GM19395 (cell line): Measurements from ENCODE around the gene TMEM213.

Experiments used
- ATAC-seq: cut with Tn5 transposase; IDR thresholded peaks from one replicate; pipeline ENCODE4 v1.9.1; 2021; ENCODE audit warnings: mild to moderate bottlenecking, moderate library complexity; ENCODE audit not compliant: unreplicated experiment

TMEM213 gene

DNA sequence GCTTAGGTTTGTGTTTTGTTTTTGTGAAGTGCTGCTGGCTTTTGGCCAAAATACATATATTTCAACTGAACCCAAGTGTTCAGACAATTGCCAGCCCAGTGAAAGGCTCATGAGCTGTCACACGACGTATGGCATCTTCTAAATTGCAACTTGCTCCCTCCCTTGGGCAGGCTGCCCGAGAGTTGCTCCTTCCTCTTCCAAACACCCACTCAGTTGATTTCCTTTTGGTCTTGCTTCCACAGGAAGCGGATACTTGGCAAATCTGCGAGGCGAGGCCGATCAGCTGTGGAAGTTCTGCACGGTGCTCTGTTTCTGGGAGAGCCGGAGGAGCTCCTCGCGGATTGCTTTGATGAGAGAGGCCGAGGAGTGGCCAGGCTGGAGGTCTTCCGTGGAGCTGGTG, 39.8 kb downstream of the TMEM213 start:
- no peak for ATAC-seq

DNA sequence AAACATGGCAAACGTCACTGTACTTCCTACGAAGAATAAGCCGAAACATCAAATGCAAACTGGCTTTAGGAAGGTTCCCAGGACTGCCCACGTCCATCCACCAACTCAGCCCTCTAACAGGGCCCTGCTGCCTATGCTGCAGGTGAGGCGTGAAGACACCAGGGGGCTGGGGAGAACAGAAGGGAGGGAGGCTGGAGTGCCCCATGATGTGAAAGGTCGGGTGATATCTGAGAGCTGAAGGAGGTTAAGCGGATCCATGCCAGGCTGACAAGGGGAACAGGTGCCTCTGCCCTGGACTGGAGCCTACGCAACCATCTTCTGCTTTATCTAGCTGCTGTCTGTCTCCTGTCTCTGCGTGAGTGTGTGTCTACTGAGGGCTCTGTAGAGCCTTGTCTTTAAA, 40.4 kb downstream of the TMEM213 start:
- no peak for ATAC-seq

DNA sequence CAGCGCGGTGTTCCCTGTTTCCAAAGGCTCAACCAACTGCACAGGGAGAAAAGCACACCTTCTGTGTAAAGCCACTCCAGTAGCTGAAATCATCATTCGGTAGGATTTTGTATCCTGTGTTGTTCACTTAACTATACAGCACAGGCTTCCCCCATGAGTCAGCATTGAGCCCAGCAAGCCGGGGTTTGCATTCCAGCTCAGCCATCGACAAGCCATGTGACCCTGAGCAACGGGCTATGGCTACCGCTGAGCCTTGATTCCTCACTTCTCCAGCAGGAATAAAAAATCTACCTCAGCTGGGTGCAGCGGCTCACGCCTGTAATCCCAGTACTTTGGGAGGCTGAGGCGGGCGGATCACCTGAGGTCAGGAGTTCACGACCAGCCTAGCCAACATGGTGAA, 44.3 kb downstream of the TMEM213 start:
- ATAC-seq, result no peak

DNA sequence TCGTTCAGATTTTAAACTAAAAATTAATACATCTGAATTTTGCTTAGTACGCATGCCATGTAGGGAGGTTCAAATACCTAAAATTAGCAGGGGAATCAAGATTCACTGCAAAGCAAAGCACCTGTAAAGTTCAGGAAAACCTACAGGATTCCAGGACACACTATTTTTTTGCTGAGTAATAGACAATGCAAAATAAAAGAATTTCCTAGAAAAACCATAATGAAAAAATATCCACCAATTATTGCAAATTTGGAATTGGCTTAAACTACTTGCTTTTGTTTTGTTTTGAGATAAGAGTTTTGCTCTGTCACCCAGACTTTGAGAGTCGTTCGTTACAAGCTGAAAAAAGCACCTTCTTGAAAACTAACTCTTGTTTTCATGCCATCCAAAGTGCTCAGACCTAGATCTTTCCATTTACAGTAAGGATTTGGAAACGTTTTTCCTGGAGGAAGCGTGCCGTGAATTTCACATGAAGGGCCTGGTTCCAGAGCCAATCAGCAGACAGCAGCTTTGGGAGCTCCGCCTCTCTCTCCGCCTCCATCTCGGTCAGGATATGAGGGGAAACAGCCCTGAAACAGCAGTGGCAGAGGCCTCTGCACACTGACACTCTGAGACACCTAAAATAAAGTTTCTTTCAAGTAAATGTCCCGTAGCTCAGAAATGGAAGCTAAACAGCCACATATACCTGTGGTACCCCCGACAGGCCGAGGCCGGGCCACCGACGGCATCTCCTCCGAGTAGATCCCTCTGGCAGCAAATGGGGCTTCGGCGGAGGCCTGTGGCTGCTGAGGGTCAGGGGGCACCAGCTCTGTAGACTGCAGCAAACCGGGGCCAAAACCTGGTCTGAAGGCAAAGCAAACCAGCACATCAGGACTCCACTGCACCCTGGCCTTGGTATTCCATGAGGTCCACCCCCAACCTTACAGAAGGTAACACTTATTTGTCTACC, 46.1 kb downstream of the TMEM213 start:
- ATAC-seq, result no peak

DNA sequence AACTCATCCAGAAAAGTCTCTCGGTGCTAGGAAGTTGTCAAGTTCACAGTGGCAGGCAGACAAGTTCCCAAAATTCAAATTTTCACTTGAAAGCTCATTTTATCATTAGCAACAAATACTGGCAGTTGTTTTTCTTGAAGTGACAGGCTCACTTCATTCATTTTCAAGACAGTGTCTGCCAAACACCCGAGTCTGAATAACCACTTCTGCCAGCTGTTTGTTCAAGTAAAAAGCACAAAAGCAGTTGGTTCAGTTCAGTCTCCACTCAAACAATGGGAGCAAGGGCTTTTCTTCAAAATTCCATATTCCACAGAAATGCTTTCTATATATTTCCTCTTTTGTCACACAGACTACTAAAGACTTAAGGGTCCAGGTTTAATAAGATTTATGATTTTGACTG, 47.9 kb downstream of the TMEM213 start:
- no peak for ATAC-seq

DNA sequence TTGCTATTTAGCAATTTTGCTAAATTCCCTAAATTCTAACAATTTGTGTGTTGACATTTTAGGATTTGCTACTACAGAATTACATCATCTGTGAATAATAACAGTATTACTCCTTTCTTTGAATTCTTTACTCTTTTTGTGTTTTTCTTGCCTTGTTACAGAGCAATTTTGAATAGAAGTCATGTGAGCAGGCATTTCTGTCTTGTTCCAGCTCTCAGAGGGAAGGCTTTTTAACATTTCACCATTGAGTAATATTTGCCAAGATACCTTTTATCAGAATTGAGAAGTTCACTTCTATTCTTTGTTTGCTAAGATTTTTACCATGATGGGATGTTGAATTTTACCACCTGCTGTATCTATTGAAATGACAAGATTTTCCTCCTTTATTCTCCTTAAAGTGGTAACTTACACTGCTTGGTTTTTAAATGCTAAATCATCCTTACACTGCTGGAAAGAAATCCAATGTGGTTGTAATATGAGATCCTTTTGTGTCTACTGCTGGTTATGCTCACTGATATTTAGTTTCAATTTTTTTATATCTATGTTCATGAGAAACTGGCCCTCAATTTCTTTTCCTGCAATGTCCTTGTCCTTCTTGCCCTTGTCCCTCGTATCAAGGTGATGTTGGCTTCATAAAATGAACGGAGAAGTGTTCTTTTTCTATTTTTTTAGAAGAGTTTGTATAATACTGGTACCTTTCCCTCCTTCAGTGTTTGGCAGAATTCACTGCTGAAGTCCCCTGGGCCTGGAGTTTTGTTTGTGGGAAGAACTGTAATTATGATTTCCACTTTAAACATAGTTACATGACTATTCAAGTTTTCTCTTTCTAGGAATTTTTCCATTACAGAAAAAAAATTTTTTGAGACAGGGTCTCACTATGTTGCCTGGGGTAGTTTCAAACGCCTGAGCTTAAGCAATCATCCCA, 50.5 kb downstream of the TMEM213 start:
- ATAC-seq, result no peak

DNA sequence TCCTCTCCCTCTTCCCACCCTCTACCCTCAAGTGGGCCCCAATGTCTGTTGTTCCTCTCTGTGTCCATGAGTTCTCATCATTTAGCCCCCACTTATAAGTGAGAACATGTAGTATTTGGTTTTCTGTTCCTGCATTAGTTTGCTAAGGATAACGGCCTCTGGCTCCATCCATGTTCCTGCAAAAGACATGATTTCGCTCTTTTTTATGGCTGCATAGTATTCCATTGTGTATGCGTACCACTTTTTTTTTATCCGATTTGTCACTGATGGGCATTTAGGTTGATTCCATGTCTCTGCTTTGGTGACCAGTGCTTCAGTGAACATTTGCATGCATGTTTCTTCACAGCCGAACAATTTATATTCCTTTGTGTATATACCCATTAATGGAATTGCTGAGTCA, 51.9 kb downstream of the TMEM213 start:
- ATAC-seq, result no peak

DNA sequence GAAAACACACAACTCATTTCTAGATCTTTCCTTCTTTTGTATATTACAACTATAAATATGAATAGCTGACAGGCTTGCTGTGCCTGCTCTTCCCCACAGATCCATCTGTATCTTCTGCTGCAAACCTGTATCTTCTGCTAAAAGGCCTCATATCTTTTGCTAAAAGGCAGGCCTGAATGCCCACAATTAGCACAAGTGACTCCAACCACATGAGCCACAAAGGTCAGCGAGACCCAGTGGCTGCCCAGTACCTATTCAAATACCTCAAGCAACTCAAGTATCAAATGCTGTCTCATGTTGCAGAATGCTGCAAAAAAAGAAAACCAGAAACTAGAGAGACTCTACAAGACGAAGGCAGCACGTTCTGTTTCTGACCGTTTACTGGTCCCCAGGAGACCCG, 54.7 kb downstream of the TMEM213 start:
- ATAC-seq, result no peak

DNA sequence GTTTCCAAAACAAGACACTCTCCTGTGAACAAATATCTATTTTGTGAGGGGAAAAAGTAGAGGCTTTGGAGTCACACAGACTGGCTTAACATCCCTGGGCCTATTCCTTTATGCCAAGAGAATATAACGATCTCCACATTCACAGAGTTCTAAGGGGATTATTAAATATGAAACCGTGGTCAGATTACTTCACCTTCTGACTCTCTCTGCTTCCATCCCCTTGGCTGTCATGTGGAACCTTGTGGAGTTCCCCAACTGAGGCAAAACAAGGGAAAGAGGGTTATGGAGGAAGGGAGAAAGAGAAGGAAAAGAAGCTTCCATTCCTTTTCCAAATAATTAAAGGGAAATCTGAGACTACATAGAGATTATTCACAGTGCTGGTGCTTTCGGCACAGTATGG, 55.7 kb downstream of the TMEM213 start:
- no peak for ATAC-seq

DNA sequence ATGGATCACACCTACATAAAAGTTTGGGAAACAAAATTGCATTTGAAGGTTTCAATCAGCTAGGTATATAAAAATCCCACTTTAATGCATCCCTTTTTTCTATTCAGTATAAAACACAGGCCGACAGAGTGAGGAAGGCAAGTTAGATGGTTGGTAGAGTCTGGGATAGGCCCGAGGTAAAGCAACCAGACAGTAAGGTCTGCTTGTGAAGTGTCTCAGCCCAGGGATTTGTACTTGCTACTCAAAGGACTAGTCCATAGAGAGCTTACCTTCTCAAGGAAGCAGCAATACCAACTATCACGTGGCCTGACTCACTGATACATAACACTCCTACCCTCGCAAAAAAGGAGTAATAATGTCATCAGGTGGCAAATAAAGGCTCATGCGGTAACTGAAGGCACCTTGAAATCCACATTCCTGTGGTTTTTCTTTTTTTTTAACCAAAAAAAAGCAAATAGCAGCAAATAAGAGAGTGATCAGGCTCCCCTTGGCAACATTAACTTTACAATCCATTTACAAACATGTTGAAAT, 56.4 kb downstream of the TMEM213 start:
- no peak for ATAC-seq

DNA sequence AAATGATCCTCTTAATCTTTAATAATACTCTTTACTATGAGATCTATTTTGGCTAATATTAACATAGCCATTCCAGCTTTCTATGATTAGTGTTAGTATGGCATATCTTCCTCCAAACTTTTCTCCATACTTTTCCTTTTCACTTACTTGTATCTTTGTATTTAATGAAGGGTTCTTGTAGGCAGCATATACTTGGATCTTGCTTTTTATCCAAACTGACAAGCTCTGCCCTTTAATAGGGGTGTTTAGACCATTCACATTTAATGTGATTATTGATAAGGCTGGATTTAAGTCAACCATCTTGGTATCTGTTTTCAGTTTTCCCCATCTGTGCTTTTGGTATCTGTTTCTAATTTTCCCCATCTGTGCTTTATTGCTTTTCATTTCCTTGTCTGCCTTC, 59.9 kb downstream of the TMEM213 start:
- no peak for ATAC-seq

DNA sequence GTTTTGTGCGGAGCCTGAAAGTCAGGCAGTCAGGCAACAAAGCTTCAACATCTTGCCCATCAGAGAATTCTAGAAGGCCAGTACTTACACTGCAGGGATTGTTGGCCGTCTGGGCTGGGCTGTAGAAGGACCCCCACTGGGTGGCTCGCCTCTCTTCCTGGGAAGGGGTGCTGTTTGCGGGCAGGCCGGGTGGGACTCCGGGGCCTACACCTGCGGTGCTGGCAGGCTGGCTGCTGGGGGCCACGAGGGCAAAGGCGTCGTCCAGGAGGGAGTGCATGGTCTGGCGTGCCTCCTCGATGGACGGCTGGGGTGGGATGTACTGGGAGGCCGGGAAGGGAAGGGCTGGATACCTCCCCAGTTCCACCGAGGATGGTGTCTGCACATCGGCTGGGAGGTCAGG, 63.3 kb downstream of the TMEM213 start:
- ATAC-seq, result no peak

DNA sequence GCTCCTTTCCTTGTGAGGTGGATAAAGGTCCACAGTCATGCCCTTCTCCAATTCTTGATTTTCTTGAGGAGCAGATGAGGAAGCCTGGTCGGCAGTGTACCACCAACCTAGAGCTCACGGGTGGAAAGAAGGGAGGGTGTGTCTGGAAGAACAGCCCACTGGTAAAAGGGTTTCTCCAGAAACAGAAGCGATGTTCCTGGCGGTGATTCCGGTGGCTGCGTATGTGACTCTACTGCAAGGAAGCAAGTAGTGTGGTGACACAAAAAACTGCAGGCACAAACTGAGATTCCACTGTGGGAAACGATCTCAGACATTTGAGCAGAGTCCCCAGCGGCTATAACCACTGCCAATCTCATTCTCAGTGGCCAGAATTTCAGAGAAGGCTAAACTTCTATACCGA, 66.1 kb downstream of the TMEM213 start:
- no peak for ATAC-seq

DNA sequence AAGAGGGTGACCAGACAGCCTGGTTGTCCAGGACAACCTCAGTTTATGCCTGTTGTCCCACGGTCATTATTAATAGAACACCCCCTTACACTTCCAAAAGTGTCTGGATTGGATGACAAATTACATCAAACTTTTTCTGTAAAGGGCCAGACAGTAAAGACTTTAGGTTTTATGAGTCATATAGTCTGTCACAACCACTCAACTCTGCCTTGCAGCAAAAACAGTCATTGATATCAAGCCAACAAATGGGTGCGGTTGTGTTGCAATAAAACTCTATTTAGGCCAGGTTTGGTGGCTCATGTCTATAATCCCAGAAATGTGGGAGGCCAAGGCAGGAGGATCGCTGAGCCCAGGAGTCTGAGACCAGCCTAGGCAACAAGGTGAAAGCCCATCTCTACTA, 66.9 kb downstream of the TMEM213 start:
- no peak for ATAC-seq

DNA sequence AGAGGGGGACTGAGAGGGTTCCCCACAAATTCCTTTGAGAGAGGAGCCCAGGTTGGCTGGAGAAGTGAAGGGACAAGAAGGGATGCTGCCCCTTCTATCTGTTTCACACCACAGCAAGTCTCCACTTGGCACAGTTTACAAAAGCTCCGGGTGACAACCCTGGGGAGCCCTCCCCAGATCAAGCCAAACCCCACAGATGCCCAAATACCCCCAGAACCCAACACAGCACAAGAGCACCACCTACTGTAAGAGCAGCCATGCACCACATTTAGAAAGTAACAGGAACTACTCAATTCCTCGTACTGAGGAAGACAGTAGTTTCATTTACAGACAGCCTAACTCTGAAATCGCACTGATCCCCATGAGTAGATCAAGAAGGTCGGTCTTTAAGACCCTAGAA, 68.0 kb downstream of the TMEM213 start:
- no peak for ATAC-seq

DNA sequence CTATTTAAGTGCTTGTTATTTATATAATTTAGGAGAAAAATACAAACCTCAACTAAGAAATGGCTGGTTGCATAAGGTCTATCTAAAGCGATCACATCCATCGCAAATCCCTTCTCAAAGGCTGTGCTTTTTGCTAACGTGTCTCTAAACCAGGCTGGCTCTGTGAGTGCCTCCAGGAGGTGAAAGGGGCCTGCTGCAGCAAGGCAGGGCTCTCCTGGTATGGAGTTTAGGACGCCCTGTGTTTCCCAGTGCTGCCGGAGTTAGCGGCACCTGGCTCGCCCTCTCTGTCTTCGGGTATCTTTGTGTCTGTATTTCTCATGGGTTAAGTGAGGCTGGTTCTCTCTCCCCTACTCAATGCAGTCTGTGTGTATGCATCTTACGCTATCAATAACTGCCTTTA, 68.6 kb downstream of the TMEM213 start:
- no peak for ATAC-seq

DNA sequence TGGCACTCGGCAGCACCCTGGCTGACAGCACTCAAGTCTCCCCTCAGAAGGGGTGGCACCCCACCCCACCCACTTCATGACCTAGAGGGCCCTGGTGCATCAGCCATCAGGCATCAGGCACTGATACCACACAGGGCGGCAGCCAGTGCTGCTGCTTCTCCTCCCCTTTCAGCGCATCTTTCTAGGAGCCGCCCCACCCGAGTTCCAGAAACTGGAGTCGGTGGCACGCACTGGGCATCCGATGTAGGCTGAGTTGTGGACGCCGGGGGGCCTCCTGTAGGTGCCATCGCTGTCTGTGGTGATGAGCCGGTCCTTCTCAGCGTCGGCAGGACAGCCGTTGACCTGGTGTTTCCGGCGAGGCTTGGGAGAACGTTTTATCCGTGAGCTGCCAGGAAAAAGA, 70.0 kb downstream of the TMEM213 start:
- no peak for ATAC-seq

DNA sequence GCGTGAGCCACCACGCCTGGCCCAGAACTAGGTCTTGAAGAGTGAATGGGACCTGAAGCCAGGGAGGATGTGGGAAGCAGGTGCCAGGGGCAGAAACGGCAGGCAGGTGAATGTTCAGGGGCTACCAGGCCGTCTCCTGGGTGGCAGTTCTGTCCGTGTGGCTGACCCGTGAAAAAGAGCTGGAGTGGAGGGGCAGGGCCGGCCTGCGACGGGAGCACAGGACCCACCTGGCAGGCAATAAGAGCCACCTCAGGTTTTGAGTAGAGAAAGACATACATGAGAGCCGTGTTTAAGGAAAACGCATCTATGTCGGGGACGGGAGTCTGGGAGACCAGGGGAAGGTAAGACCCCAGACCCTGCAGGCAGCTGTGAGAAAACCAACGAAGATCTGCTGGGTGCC, 70.9 kb downstream of the TMEM213 start:
- no peak for ATAC-seq

DNA sequence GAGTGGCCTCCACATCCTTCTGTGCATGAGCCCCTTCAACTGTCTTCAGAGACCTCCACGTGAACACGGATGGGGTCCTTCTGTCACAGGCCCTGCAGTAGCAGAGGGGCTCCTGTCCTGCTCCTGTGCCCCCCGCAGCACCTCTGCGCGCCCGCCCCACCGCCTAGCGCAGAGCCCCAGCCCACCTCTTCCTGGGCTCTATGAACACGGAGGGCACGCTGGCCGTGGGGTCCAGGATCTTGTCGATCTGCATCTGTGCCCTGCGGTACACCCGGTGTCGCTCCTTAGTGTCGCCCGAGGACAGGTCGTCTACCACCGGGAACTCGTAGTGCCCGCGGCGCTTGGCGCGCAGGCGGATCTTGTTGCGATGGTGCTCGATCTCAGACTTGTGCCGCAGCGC, 71.6 kb downstream of the TMEM213 start:
- no peak for ATAC-seq

DNA sequence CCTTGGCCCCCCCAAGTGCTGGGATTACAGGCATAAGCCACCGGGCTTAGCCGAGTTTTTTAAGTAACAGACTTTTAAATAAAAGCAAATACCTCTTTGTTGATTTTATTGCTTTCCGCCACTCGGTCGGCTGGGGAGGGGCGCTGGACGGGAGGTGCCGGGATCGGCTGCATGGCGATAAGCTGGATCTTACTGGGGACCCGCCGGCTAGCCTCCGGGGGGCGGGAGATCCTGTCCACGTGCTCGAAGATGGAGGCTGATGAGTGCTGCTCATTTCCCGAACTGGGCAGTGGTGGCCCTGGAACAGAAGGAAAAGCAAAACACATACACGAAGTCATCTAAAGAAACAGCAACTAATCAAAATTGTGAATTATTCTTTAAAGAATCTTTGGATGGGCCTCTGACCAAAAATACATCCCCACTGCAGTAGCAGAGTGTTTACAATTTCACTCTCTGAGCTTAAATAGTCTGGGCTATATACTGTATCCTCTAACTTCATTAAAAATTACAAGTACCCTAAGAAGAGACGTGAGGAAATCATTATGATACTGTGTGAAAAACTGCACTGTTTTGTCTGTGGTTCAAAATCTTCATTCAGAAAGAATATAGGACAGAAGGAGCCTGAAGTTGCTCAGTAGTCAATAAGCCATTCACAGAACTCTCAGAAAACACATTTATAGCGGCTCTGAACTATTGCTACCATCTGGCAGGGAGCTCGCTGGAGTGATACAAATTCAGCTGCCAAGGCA, 73.4 kb downstream of the TMEM213 start:
- ATAC-seq, result no peak

DNA sequence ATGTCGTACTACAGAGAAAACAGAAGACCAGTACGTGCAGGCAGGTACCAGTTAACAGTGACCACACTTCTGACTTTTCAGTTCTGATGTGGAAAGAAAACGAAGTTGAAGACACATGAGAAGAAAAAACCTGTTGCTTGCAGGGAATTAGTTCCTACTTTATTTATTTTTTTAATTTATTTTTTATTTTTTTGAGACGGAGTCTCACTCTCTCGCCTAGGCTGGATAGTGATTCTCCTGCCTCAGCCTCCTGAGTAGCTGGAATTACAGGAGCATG, 74.0 kb downstream of the TMEM213 start:
- no peak for ATAC-seq
